HG02763 (cell line): ENCODE results near the gene REEP3.
"Not testable (repeated sequence)": the region's sequence is repeated elsewhere in the genome, so short reads cannot be mapped to it uniquely, and the experiment has no call there.

ENCODE experiments used
- ATAC-seq: cut with Tn5 transposase; IDR thresholded peaks from one replicate; pipeline ENCODE4 v1.9.1; 2021; ENCODE audit warnings: mild to moderate bottlenecking, moderate library complexity; ENCODE audit not compliant: unreplicated experiment

Gene REEP3

DNA sequence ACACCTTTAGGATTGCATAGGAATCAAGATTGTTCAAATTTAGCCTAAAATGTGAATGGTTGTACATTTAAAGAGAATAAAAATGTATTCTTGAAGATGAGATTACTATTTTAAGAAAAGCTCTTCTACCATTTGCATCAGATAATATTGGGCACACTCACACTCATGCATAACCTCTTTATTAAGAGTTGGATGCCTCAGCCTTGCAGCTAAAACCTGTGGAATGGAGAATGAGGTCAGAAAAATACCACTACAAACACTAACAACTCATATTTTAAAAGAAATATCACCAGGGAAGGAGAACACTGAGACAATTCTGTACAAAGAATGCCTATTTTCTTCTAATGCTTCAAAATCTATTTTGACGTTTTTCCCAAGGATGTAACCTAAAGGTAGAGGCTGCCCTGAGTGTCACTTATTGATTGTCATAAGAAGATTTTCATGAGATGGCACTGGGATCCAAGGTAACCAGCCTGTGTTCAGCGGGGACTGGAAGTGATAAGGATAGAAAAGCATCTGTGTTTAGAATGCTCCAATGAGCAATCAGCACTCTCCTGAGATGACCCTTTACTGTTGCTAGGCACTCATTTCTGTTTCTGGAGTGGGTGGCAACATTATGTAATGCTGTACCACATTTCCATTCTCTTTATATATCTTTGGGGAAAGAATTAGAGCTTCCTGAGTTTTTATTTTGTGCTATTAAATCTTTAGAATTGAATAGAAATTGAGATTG, 26.6 kb downstream of the REEP3 start:
- ATAC-seq, result no peak

DNA sequence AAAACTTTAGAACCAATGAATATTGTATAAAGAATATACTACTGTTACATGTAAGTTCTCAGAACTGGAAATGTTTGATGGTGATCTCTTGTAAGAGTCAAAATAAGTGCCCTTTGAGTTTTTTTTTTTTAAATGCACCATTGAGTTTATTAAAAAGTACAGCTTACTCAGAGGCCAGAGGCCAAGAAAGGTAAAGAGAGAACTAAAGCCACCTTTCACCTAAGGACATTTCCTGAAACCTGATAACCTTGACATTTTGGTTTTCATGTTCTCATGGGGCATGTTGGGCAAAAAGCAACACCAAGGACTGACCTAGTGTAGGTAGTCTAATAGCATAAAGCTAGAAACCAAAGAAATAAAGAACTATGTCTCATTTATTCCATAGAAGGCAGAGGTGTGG, 27.7 kb downstream of the REEP3 start:
- no peak for ATAC-seq

DNA sequence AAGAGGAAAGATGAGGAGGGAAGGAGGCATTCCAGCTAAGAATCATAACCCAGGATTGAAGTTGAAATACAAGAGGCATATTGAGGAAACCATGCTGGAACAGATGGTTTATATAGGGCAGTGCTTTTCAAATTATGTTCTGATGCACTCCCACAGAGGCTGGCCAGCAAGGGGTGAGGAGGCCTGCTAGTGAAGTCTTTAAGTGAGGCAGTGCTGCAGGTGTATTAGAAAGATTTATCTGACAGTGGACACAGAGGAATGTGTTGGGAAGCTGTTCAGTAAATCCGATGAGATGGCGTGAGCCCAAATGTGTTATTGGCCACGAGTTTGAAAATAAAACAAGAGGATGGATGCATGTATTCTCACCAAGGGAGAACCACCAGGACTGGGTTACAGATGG, 28.6 kb downstream of the REEP3 start:
- ATAC-seq, result no peak

DNA sequence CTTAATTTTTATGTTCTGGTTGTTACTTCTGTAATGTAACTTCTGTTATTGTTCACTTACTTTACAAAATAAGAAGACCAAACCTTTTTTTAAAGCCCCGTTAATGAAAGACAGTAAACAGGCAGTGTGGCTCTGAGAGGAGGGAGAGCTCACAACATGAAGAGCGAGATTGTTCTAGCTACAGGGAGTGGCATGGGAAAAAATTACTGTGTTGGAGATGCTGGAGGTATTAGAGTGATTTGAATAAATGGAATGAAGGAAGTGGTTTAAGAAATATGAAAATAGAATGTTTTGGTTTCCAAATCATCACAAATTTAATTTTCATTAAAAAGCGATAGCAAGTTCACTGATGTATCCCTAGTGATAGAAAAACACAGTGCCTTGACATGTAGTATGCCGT, 31.8 kb downstream of the REEP3 start:
- no peak for ATAC-seq

DNA sequence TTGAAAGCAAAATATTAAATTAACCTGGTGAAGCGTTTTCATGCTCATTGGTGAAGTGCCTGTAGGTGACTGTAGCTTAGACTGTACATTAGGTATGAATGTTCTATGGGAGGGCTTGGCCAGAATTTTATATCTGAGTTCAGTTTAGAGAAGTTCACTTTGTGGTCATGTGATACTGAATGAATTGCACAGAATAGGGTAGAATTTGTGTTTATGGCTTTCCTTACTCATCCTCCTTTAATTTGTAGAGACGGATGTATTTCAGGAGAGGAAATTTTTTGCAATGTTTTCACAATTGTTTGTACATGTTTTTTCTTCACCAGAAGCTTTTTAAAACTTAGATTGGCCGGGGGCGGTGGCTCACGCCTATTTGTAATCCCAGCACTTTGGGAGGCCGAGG, 32.3 kb downstream of the REEP3 start:
- no peak for ATAC-seq

DNA sequence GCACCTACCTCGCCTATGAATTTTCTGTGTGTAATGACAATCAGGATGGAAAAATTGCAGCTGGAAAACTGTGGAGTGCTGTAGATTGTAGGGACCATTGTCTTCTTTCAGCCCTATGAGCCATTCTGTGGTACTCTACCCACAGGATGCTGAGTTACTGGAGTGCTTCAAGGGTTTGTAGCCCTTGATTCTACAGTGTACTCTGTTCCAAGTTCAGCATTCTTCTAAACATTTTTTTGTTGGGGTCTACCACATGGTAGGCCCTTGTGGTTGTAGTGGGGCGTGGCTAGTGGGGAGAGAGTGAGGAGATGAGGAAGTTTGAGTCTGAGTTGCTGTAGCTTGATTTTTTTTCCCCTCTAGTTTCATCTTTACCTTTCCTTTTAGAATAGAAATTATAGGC, 33.5 kb downstream of the REEP3 start:
- peak; percentile 60 for ATAC-seq

DNA sequence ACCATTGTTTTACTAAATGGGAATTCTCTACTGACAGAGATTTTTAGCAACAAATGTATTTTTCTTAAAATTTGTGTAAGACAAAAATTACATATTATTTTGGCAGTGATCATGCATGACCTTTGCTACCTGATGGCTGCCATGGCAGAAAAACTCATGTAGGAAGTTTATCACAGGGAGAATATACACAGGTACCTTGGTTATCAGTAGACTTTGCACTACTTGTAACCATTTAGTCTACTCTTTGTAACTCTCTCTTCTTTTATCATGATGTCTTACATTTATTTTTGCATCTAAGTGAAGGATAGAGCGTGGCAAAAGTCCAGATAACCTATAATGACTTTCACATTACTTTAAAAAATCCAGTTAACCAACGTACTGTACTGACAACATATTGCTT, 34.1 kb downstream of the REEP3 start:
- no peak for ATAC-seq

DNA sequence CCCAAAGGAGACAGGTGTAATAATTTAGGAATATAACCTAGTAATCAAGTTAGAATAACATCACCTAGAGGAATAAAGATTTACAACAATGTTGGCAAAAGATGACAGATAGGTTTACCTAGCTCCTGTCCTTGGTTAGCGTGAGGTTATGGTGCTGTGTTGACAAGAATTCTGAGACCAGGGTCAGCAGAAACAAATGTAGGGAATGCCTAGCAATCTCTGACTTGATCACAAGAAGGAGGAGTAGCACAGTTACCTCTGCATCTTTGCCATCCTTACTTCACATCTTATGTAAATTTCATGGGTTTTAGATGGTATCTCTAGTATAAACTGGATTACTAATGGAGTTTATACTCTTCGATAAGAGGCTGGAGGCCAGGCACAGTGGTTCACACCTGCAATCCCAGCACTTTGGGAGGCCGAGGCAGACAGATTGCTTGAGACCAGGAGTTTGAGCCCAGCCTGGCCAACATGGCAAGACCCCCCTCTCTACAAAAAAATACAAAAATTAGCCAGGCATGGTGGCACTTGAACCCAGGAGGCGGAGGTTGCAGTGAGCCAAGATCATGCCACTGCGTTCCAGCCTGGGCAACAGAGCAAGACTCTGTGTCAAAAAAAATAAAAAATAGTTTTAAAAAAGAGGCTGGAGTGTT, 37.1 kb downstream of the REEP3 start:
- ATAC-seq, result no peak

DNA sequence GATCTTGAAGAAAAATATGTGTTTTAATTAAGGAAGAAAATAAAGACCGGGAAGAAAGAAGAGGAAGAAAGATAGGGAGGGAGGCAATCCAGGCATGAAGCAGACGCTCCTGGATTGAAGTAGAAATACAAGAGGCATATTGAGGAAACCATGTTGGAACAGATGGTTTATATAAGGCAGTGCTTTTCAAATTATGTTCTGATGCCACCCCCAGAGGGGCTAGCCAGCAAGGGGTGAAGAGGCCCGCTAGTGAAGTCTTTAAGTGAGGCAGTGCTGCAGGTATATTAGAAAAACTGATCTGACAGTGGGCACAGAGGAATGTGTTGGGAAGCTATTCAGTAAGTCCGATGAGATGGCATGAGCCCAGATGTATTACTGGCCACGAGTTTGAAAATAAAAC, 40.1 kb downstream of the REEP3 start:
- ATAC-seq, result no peak

DNA sequence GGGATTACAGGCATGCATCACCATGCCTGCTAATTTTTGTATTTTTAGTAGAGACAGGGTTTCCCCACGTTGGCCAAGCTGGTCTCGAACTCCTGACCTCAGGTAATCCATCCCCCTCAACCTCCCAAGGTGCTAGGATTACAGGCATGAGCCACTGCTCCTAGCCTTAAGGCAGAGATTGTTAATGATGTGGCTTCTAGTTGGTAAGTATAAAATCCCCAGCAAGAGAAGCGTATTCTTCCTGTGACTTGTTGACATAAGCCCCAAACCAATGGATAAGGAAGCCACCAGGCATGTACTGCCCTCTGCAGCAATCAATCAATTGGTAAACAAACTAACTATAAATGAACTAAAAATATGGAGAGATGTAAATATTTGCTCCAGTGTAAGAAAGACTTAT, 41.2 kb downstream of the REEP3 start:
- no peak for ATAC-seq

DNA sequence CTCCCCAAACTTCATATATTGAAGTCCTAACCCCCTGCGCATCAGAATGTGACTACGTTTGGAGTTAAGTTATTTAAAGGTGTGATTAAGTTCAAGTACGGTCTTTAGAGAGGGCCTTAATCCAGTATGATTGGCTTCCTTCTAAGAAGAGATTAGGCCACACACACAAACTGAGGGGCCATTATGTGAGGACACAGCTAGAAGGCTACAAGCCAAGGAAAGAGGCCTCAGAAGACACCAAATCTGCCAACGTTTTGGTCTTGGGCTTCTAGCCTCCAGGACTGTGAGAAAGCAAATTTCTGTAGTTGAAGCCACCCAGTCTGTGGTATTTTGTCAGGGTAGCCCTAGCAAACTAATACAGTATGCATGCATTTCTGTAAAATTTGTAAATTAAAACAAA, 41.7 kb downstream of the REEP3 start:
- ATAC-seq, result no peak

DNA sequence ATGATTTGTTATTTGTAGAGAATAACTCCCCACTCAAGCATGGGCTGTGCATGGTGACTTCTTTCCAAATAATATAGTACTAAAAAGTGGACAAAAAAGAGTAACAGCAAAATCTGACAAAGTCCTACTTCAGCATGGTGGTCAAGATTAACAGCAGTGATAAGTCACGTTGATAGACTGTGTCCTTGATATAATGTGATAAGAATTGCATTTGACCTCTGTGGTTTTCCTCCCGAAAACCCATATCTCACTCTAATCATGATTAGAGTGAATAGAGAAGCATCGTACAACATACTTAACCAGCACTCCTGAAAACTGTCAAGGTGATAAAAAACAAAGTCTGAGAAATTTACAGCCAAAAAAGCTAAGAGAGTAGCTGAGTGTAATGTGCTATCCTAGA, 42.4 kb downstream of the REEP3 start:
- no peak for ATAC-seq

DNA sequence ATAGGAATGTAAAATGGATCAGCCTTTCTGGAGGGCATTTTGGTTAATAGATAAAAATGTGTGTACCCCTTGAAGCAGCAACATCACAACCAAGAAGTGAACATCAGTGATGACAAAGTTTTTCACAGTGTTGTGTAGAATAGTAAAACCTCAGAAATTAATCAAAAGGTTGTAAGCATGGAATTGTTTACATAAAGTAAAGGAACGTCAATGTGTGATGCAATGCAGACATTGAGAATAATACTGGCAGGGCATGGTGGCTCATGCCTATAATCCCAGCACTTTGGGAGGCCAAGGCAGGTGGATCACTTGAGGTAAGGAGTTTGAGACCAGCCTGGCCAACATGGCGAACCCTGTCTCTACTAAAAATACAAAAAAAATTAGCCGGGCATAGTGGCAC, 43.5 kb downstream of the REEP3 start:
- ATAC-seq, result not testable (repeated sequence)

DNA sequence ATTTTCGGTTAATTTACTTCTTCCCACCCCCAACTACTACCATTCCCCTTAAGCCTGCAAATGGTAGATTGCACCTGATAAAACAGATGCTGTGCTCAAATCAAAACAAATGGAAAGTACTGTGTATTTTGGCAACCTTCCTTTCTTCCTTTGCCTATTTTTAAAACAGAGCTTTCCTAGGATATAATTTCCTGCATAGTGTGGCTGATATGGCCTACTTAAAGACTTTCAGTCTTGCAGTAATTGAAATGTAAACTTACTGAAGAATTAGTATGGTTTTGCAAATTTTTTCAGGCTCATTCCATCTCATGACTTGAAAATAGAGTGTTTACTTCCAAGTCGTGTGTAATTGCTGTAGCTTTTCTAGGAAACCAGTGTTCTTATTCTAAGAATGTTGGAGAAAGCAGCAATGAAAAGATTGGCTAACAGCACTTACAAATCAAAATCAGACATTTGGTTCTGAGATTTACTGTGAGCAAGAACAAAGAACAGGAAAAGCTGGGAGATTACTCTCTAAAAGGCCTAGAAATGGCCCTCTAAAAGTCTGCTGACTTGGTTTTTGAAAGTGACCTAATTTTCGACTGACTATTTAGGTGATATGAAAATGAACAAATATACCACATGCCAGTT, 52.0 kb downstream of the REEP3 start:
- no peak for ATAC-seq

DNA sequence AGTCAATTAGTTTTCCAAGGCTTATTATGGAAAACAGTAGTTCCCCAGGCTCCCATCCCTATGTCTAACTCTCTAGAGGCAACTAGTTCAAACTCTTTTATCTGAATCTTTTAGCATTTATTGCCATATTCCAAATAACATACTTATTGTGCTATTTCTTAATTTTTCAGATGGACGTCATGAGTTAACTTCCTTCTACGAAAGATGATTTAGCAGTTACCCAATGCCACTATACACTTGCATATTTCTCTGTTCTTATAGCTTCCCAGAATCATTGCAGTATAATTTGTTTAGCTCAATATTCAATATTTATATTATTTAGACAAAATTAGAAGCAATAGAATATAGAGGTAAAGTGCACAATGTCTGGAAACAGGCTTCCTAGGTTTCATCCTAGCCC, 52.8 kb downstream of the REEP3 start:
- no peak for ATAC-seq

DNA sequence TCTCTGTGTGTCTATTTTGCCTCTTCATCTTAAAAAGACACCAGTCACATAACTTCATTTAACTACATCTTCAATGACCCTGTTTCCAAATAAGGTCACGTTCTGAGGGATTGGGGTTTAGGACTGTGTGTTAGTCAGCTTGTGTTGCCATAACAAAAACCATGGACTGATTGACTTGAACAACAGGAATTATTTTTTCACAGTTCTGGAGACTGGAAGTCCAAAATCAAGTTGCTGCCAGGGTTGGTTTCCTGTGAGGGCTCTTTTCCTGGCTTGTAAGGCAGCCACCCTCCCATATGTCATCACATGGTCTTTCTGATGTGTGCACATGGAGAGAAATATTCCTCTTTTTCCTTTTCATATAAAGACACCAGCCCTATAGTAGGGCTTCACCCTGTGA, 55.3 kb downstream of the REEP3 start:
- no peak for ATAC-seq

DNA sequence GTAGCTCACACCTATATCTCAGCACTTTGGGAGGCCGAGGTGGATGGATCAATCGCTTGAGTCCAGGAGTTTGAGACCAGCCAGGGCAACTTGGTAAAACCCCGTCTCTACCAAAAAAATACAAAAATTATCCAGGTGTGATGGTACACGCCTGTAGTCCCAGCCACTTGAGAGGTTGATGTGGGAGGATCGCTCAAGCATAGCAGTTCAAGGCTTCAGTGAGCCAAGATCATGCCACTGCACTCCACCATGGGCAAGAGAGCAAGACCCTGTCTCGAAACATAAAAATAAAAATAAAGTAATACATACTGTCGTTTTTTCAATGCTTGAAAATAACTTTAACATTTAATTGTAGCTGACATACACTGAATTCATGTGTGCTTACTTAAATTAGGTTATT, 57.3 kb downstream of the REEP3 start:
- ATAC-seq, result no peak

DNA sequence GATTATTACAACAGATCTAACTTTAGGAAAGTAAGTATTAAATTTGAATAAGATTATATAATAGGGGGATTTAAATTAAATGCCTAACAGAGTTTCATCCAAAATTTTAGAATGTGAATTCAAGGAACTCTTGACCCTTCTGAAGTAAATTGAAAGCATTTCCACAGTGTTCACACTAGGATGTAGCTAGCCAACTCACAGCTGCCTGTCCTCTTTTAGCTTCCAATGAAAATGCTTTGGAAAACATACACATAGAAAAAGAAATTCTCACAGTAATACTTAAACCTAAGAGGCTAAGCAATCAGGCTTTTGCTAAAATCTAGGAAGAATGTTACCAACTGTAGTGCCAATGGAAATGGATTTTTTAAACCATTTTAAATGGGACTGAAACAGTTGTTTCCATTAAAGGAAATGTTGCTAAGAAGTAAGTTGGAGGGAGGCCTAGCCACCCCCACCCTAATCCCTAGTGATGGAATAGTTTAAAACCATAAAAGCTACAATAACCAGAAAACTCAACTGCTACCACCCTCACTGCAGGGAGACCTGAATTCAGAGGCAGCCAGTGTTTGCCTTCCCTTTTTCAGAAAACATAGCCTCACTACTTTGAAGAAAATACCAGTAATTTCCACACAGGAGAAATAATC, 58.3 kb downstream of the REEP3 start:
- ATAC-seq, result no peak

DNA sequence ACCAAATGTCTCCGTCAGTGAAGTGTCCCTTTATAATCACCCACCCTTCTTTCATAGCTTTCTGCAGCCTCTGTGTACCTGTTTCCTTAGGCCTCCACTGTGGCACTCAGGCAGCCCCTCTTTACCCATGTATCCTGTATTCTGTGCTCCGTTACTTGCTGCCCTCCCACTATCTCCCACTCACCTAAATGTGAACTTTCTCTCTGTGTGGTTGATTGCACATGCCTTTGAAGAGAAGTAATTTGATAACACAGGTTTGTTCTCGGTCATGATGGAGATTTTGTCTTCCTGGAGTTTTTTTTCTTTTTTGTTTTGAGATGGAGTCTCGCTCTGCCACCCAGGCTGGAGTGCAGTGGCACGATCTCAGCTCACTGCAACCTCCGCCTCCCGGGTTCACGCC, 61.5 kb downstream of the REEP3 start:
- ATAC-seq, result no peak

DNA sequence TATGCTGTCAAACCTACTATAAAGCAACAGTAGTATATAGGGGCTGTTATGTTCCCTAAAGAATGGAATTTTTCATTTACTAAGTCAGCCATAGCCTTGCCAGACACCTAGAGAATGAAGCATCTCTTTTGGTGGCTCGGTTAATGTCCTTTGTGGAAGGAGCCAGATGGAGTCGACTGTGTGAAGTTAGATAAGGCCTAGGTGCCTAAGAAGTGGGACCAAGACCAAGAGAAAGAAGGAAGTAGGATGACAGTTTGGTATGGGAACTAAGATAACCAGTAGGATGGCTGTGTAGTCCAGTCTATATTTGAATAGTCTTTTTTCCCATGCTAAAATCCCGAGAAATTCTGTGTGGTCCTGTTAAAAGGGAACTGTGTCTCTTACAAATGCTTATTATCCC, 62.2 kb downstream of the REEP3 start:
- no peak for ATAC-seq

DNA sequence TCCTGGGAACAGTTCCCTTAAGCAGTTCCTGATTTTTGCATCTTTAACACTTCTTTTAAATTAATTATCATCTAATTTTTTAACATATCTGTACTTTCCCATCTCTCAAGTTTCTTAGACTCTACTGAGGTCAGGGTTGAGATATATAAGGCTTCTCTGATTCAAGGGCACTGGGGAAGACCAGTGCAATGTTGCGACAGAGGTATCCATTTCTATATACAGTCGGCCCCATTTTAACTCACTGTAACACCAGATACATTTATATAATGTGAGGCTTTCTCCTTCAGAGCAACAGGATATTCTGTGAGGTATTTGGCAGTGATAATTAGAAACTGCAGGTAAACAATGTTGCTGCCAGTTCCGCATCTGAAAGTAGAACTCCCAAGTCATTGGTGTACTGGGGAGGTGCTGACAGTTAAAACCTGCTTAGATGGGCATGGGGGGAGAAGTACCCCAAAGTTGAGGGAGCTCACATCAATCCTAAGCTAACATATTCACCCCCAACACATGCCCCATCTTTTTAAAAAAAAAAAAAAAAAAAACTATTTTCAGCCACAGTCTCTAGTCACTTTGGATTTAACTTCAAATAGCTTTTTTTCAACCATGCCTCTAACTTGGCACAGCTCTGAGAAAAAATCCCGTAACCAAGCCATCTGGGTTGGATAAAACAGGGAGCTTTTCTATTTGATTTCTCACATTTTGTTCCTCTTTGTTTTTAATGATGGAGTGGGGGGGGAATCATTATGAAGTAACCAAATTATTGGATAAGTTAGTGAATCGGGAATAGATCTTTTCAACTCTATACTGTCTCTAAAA, 62.9 kb downstream of the REEP3 start:
- no peak for ATAC-seq
